ENCODE data around the gene CCDC69.

CCDC69 gene

GRCh38 chr5:151151793-151152192 is 72.1 kb downstream of the CCDC69 start:
- no peak for DNase-seq
- TF ChIP-seq GATA1 (IDR thresholded peaks at IDR 0.05; ENCODE audit: low read depth, low read length): no peak
- no peak for TF ChIP-seq POLR2A (IDR thresholded peaks at IDR 0.05; ENCODE audit: low read length)

- TF ChIP-seq POLR2A (IDR thresholded peaks at IDR 0.05; ENCODE audit: low read length): no peak
- no peak for TF ChIP-seq GATA1 (IDR thresholded peaks at IDR 0.05; ENCODE audit: low read depth, low read length)
- no peak for DNase-seq
These were observed 72.6 kb downstream of the CCDC69 start for GRCh38 chr5:151151263-151151660.

DNA sequence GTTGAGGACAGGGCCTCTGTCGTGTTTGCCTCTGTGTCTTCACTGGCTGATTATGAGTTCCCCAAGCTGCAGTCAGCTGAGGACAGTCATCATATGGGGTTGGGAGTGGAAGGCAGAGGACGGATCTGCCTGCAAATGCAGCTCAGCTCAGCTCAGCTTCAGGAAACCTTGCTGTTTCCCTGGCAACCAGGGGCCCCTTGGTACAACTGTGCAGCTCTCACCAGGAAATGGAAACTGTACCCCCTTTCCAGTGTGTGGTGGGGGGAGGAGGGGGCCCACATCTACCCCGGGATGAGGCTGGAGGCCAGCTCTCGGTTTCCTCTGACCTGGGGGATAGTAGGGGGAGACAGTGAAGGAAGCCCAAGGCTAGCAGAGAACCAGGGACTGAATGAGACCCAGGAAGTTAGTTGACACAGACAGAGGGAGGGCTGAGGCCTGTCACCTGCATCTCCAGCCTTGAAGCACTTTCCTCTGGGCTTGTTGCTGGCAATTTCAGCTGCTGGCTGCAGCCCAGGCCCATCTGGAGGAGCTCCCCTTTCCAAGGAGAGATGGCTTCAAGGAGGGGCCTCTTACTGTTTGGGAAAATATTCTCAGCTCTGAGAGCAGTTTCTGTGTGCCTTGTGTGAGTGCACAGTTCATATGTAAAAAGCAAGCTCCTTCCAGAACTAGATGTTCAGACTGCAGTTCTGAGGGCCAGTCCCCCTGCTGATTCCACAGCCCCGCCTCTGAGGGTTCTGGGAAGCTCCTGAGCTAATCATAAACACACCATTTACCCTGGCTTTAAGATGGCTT is 73.2 kb downstream of the CCDC69 start:
- peak in 1 of 2 experiments; percentile 22 for DNase-seq
- no peak for TF ChIP-seq POLR2A (IDR thresholded peaks at IDR 0.05; ENCODE audit: low read length)
- TF ChIP-seq GATA1 (IDR thresholded peaks at IDR 0.05; ENCODE audit: low read depth, low read length): no peak

- DNase-seq: no peak
- TF ChIP-seq POLR2A (IDR thresholded peaks at IDR 0.05; ENCODE audit: low read length): no peak
- no peak for TF ChIP-seq GATA1 (IDR thresholded peaks at IDR 0.05; ENCODE audit: low read depth, low read length)
These were observed 75.3 kb downstream of the CCDC69 start for GRCh38 chr5:151148583-151148982.

GRCh38 chr5:151147033-151147432 is 76.9 kb downstream of the CCDC69 start:
- TF ChIP-seq POLR2A (IDR thresholded peaks at IDR 0.05; ENCODE audit: low read length) (no peak), GATA1 (IDR thresholded peaks at IDR 0.05; ENCODE audit: low read depth, low read length) (no peak)
- no peak for DNase-seq

DNA sequence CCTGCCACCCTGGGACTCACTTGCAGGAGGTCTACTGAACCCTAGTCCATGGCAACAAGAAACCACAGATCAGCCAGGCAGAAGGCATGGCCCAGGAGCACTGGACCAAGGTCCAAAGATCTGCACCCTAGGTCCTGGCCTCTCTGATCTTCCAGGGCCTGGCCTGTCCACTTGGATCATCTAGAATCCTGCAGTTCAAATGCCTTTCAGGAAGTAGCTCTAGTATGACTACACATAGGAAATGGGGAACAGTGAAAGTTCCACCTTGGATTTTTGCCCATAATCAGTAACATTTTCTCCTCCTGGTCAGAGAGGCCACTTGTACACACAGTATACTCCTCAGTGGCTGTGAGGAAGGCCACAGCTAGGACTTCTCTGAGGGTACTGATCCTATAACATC is 77.8 kb downstream of the CCDC69 start:
- no peak for DNase-seq
- no peak for TF ChIP-seq GATA1 (IDR thresholded peaks at IDR 0.05; ENCODE audit: low read depth, low read length)
- no peak for TF ChIP-seq POLR2A (IDR thresholded peaks at IDR 0.05; ENCODE audit: low read length)

DNA sequence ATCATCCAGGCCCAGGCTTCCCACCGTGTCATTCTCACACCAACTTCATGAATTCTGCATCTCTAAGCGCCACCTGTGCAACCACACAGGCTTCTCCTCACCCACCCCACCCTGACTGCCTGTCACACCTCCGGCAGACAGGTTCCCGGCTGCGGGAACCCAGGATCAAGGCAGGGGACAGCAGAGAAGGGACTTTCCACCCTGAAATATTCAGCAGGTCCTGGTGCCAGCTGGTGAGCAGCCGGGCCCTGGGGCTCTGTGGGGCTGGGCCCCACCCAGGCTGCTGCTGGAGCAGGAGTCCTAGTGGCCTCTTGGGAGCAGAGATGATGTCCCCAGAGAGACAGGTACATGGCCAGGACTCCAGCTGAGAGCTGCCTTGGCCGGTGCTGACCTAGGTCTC is 79.0 kb downstream of the CCDC69 start:
- TF ChIP-seq POLR2A (IDR thresholded peaks at IDR 0.05; ENCODE audit: low read length) (no peak), GATA1 (IDR thresholded peaks at IDR 0.05; ENCODE audit: low read depth, low read length) (no peak)
- DNase-seq: no peak

DNA sequence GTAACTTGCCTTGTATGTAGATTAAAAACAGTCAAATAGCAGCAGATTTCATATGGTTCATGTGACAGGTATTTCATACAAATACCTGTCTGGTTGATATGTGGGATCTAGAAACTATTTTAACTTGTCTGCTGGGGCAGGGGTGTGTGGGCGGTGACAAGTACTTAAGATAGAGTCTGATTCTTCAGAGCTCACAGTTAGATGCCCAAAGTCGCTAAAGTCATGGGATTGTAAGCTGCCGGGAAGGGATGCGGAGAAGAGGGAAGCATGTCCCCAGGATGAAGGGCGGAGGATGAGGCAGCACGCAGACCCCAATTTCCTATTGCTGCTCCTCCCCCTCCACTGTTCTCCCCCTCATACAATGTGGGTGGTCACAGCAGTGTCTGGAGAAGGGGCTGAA is 79.6 kb downstream of the CCDC69 start:
- TF ChIP-seq POLR2A (IDR thresholded peaks at IDR 0.05; ENCODE audit: low read length): no peak
- TF ChIP-seq GATA1 (IDR thresholded peaks at IDR 0.05; ENCODE audit: low read depth, low read length): no peak
- no peak for DNase-seq

DNA sequence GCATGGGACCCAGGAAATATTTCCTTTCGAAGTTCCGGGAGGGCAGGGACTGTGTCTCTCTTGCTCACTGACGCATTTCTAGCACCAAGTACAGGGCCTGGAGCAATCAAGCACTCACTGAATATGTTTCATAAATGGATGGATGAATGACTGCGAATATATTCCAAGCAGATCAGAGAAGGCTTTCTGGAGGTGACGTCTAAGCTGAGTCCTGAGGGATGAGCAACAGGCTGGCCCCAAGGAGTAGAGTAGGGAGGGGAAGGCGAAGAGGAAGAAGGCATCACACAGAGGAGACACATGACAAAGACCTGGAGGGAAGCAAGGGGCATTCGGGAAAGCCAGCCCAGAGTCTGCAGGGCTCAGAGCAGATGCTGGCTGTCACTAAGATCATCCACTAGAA is 80.2 kb downstream of the CCDC69 start:
- DNase-seq: no peak

DNA sequence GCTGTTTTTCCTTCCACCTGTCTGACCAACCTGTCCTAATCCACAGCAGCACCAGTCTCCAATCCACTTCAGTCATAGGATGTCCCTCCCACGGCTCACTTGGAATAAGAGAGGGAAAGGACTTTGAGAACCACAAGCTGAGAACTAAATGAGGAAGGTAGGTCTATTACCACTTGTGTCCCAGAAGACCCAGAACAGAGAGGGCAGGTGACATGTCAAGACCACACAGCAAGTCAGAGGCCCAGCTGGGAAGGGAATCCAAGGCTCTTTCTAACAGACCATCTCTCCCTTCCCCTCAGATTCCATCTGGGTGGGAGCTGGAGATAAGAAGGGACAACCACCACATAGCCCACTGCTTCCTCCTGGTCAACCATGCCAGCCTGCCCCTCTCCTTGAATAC is 81.0 kb downstream of the CCDC69 start:
- TF ChIP-seq POLR2A (IDR thresholded peaks at IDR 0.05; ENCODE audit: low read length) (no peak), GATA1 (IDR thresholded peaks at IDR 0.05; ENCODE audit: low read depth, low read length) (no peak)

More for the DNA sequence above, 80.2 kb downstream of the CCDC69 start:
- TF ChIP-seq GATA1 (IDR thresholded peaks at IDR 0.05; ENCODE audit: low read depth, low read length) (no peak), POLR2A (IDR thresholded peaks at IDR 0.05; ENCODE audit: low read length) (no peak)

GRCh38 chr5:151141535-151141934 is 82.4 kb downstream of the CCDC69 start:
- DNase-seq: no peak
- TF ChIP-seq GATA1 (IDR thresholded peaks at IDR 0.05; ENCODE audit: low read depth, low read length) (no peak), POLR2A (IDR thresholded peaks at IDR 0.05; ENCODE audit: low read length) (no peak)

More for the DNA sequence above, 81.0 kb downstream of the CCDC69 start:
- no peak for DNase-seq

DNA sequence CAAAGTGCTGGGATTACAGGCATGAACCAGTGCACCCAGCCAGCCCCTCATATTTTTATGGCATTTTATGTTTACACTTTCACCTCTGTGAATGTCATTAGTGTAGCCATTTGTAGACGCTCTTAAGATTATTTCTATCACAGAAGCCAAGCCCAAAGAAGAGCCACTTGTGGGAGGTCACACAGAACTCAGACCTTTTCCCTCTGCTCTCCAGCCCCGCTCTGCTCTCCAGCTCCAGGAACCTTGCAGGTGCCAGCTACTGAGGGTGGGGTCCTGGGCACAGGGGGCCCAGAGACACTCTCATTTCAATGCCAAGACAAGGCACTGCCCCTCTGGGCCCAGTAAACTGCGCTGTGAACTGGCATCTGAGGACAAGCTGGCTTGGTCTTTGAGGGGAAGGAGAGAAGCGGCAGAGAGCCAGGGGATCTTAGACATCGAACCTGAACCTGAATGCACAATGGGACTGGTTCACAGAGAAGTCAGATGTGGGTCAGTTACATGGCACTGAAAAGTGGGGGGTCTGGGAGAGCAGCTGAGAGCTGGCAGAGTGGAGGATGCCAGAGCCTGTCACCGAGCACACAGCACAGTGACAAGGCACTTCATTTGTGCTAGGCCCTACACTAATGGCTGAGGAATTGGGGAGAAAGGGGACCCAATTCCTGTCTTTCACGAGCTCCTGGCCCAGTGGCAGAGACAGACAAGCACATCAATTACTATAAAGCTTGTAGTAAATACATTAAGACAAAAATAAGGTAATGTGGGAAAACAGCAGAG is 83.0 kb downstream of the CCDC69 start:
- DNase-seq: no peak
- TF ChIP-seq POLR2A (IDR thresholded peaks at IDR 0.05; ENCODE audit: low read length) (no peak), GATA1 (IDR thresholded peaks at IDR 0.05; ENCODE audit: low read depth, low read length) (no peak)

DNA sequence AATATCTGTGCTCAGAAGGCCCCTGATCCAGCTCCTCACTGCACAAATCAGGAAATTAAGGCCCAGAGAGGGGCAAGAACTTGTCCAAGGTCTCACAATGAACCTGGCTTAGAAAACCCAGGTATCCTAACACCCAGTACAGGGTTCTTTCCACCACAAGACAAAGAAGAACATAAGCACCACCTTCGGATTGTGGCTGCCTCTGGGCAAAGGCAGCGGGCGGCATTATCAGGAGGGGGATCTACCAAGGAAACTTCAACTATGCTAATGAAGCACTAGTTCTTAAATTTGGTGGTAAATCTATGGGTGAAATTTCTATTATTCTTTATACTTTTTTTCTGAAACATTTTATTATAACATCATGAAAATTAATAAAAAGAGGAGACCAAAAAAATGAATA is 84.2 kb downstream of the CCDC69 start:
- DNase-seq: no peak
- TF ChIP-seq GATA1 (IDR thresholded peaks at IDR 0.05; ENCODE audit: low read depth, low read length) (no peak), POLR2A (IDR thresholded peaks at IDR 0.05; ENCODE audit: low read length) (no peak)

- no peak for DNase-seq
- no peak for TF ChIP-seq GATA1 (IDR thresholded peaks at IDR 0.05; ENCODE audit: low read depth, low read length)
- no peak for TF ChIP-seq POLR2A (IDR thresholded peaks at IDR 0.05; ENCODE audit: low read length)
These were observed 84.9 kb downstream of the CCDC69 start for GRCh38 chr5:151139015-151139414.

- TF ChIP-seq POLR2A (IDR thresholded peaks at IDR 0.05; ENCODE audit: low read length) (no peak), GATA1 (IDR thresholded peaks at IDR 0.05; ENCODE audit: low read depth, low read length) (no peak)
- no peak for DNase-seq
These were observed 85.8 kb downstream of the CCDC69 start for GRCh38 chr5:151138114-151138513.

Measured in erythroblast (primary cell).